ENCODE data around the gene CTDSP1. TPM values are rescaled to one million over a fixed set of nuclear protein-coding genes. Genes with fewer than 3 reads are reported as not detected.
A peak's percentile ranks its signal among the peaks of the same experiment; 100 is the strongest.

The CTDSP1 gene
- polyA plus RNA-seq, 6 donors from 2014 or later = 10.0 to 13.8 (median 11.9) TPM

DNA sequence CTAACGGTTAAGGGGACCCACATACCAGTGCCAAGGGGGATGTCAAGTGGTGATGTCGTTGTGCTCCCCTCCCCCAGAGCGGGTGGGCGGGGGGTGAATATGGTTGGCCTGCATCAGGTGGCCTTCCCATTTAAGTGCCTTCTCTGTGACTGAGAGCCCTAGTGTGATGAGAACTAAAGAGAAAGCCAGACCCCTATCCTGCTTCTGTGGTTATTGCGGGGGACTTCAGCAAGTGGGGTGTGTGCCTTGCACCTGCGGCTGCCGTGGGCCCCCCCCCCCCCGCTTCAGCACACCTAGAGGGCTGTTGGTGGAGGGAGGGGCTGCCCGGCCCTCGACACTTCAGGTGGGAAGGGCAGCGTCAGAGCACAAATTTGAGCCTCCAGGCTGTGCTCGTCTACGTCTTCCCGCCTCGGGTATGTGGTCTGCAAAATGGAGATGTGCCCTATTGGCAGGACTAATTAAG lies 6.1 kb downstream of the CTDSP1 start:
- Mint-ChIP-seq H3K9me3 (no peaks in the 10 kb centered on the region), H3K27ac (peak overlapping the region; percentile 62 to 97 (median 93))
- ATAC-seq (ENCODE audit: low read depth in 2 of 2) = peak; percentile 9 to 28

DNA sequence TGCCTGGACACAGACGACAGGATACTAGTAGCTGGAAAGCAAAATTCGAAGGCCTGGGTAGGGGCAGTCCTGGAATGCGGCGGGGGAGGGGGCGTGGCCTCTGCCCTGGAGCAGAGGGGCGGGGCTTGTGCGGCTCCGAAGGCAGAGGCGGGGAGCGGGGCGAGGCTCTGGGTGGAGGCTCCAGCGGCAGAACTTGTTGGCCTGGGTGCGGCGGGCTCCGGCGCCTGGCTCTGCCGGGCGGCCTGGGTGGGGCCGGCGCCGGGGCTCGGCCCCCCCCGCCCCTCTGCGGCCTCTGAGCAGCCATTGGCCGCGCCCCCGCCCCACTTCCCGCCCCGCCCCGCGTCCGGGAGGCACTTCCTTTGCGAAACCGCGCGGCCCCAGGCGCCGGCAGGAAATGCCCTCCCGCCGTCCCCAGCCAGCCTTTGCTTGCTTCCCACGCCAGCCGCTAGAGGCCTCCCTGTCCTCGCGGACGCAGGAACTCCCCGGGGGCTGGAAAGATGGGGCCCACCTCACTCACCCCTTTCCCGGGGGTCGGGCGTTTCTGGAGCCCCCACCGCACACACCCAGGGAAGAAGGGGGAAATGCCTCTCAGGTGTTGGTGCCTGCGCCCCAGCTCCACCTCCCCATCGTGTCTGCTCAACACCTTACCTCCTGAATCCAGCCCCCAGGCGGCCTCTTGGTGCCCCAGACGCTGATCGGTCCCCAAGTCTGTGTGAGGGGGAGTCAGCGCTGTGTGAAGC lies 6.7 kb downstream of the CTDSP1 start:
- ATAC-seq (ENCODE audit: low read depth in 2 of 2) = peak; percentile 83 to 84
- H3K4me1 Mint-ChIP-seq = peaks cover 44 to 60% (median 55%) of the 10 kb centered on the region in 3 donors

More for the DNA sequence above, 6.1 kb downstream of the CTDSP1 start:
- Mint-ChIP-seq H3K27me3 (no peaks in the 10 kb centered on the region), H3K4me3 (peak overlapping the region; percentile 86 to 92 (median 87)), H3K36me3 (no peaks in the 10 kb centered on the region), H3K4me1 (peaks cover 44 to 66% (median 58%) of the 10 kb centered on the region in 3 donors)
- DNase-seq = no peak

DNA sequence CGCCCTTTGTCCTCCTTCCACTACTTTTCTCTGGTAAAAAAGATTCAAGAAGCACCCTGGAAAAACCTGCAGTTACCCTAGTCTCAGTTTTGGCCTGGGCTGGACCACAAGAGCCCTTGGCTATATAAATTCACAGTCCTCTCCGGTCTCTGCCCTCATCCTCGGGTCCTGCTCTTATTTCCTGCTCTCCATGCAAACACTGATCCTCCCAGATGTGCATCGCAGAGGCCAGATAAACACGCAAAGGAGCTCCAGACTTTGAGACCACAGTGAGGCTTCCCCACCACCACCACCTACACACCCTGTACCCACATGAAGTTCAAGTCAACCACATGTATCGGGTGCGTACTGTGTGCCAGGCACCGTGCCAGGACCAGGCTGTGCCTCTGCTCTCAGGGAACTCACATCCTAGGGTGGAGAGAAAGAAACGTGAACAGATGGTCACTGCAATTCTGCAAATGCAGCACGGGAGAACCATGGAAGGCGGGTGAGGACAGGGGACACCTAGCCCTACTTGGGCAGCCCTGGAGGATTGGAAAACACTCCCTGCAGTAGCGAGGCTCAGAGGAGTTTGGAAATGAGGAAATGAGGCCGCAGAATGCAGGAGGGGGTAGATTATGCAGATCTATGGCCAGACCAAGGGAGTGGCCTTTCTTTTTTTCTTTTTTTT lies 7.4 kb downstream of the CTDSP1 start:
- no peaks in the 10 kb centered on the region for H3K27me3 Mint-ChIP-seq
- H3K4me3 Mint-ChIP-seq = peak overlapping the region; percentile 82 to 95 (median 87)
- no peak for ATAC-seq (ENCODE audit: low read depth in 2 of 2)

More for the DNA sequence above, 6.7 kb downstream of the CTDSP1 start:
- Mint-ChIP-seq H3K9me3 (no peaks in the 10 kb centered on the region), H3K4me3 (peak overlapping the region; percentile 86 to 95 (median 87)), H3K27ac (peak overlapping the region; percentile 89 to 97 (median 93)), H3K36me3 (no peaks in the 10 kb centered on the region), H3K27me3 (no peaks in the 10 kb centered on the region)
- DNase-seq = peak; percentile 88

DNA sequence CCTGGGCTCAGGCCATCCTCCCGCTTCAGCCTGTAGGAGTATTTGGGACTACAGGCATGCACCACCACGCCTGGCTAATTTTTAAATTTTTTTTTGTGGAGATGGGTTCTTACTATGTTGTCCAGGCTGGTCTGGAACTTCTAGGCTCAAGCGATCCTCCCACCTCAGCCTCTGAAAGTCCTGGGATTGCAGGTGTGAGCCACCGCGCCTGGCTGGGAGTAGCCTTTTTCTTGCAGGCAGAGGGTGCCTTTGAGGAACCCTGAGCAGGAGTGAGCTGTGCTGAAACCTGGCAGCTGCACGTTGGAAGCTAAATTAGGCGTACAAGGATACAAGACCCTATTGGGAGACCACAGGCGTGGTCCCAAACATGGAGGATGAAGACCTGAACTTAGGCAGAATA lies 8.0 kb downstream of the CTDSP1 start:
- DNase-seq (no peak), ATAC-seq (ENCODE audit: low read depth in 2 of 2) (no peak)
- Mint-ChIP-seq H3K4me3 (peak overlapping the region in 4 of 8 donors; percentile 86 to 95 (median 87)), H3K36me3 (no peaks in the 10 kb centered on the region), H3K9me3 (no peaks in the 10 kb centered on the region), H3K27ac (peak overlapping the region in 3 of 6 donors; percentile 65 to 91 (median 76)), H3K27me3 (no peaks in the 10 kb centered on the region), H3K4me1 (peaks cover 31 to 51% (median 48%) of the 10 kb centered on the region in 3 donors)

More for the DNA sequence above, 7.4 kb downstream of the CTDSP1 start:
- Mint-ChIP-seq H3K27ac (peak overlapping the region in 5 of 6 donors; percentile 71 to 97 (median 91)), H3K9me3 (no peaks in the 10 kb centered on the region), H3K36me3 (no peaks in the 10 kb centered on the region), H3K4me1 (peaks cover 37 to 53% (median 50%) of the 10 kb centered on the region in 3 donors)
- DNase-seq = no peak

DNA sequence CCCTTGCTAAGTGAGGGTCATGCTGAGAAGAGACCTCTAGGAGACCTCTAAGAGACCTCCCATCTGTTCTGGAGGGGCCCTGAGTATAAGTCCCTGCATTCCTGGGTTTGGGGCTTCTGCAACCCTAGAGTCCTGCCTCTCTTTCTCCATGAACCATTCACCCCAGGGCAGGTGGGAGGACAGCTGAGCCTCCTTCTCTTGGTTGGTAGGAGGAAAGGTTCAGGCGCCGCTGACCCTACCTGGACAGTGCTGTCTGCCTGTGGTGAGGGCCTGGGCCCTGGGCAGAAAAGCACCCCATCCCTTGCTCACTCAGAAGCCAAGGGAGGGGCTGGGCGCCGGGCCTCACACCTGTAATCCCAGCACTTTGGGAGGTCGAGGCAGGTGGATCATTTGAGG lies 18.7 kb downstream of the CTDSP1 start:
- ATAC-seq (ENCODE audit: low read depth in 2 of 2) = no peak

DNA sequence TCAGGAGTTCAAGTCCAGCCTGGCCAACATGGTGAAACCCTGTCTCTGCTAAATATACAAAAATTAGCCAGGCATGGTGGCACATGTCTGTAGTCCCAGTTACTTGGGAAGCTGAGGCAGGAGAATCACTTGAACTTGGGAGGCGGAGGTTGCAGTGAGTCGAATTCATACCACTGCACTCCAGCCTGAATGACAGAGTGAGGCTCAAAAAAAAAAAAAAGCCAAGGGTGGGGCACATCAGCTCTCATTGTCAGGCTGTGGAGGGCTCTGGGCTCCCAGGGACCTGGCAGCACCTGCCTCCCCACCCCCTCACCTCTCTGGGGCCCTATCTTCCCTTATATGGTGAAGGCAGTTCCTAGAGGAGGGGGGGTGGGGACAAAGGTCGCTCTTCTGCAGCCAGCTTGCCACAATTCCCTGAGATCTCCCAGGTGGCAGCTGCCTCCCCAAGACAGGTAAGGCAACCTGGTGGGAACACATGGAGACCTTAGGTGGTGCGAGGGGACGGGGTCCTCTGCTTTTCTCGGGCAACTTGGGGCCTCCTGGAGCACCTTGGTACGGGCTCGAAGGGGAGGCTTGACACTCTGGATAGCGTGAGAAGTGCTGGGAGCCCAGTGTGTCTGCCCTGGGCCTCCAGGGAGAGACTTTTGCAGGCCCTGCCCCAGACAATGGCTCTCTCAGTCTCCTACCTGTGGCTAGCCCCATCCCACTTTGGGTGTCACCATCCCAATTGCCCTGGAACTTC lies 19.2 kb downstream of the CTDSP1 start, which contains the start of gene VIL1:
VIL1 (plus strand) TSS at position 407 of the 742 bp plus-strand sequence. CDS start 4,656 bp downstream, outside the sequence.
- Mint-ChIP-seq H3K4me1 (peaks cover 0 to 5% (median 0%) of the 10 kb centered on the region in 3 donors), H3K36me3 (no peaks in the 10 kb centered on the region), H3K27ac (no peak within 1 kb of the TSS), H3K4me3 (no peak within 1 kb of the TSS), H3K27me3 (peaks cover 0 to 10% (median 0%) of the 10 kb centered on the region in 3 donors), H3K9me3 (no peaks in the 10 kb centered on the region)
- DNase-seq (no peak), ATAC-seq (ENCODE audit: low read depth in 2 of 2) (no peak)

More for the DNA sequence above, 18.7 kb downstream of the CTDSP1 start:
- DNase-seq = no peak
- Mint-ChIP-seq H3K9me3 (no peaks in the 10 kb centered on the region), H3K27ac (no peak overlapping the region), H3K4me3 (no peak overlapping the region), H3K27me3 (peaks cover 0 to 10% (median 0%) of the 10 kb centered on the region in 3 donors), H3K36me3 (no peaks in the 10 kb centered on the region), H3K4me1 (peaks cover 0 to 5% (median 0%) of the 10 kb centered on the region in 3 donors)

DNA sequence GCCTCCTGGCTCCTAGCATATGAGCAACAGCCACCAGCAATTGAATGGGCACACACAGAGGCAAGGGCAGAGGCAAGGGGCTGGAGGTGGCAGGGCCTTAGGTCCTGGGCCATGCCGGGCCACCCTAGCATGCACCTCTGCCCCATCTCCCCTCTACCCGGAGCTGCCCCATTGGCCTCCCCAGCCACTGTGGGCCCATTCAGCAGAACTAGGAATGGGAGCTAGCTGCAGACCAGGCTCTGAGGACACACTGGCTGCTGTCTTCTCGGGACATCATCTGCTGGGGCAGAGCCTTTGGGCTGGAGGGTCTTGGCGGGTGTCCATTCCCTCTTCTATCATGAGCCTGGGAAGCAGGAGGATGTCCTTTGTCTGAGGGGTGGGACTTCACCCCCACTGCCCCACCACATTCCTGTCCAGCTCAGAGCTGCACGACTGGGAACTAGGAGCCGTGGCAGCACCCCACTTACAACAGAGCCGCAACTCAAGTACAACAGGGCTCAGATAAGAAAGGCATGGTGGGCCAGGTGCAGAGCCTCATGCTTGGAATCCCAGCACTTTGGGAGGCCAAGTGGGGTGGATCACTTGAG lies 20.1 kb downstream of the CTDSP1 start:
- no peak overlapping the region for H3K4me3 Mint-ChIP-seq
- no peaks in the 10 kb centered on the region for H3K9me3 Mint-ChIP-seq
- ATAC-seq (ENCODE audit: low read depth in 2 of 2) (no peak), DNase-seq (no peak)
- H3K27ac Mint-ChIP-seq = no peak overlapping the region
- peaks cover 0 to 5% (median 0%) of the 10 kb centered on the region in 3 donors for H3K4me1 Mint-ChIP-seq
- no peaks in the 10 kb centered on the region for H3K36me3 Mint-ChIP-seq
- H3K27me3 Mint-ChIP-seq = peaks cover 0 to 10% (median 0%) of the 10 kb centered on the region in 3 donors

DNA sequence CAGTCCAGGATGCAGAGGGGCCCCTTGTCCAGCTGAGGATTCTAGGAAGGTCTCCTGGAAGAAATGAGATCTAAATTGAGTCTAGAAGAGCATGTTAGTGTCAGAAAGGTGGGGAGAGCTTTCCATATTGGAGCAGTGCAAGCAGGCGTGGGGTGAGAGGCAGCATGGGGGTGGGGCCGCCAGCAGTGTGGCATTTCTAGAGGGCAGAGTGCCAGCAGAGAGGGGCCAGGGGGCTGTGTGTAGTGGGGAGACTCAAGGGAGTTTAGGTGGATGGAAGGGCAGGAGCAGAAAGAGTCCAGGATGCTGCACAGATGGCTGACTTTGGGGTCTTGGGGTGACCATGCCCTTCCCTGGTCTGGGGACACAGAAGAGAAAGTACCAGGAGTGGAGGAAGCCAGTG lies 21.4 kb downstream of the CTDSP1 start:
- Mint-ChIP-seq H3K27ac (no peak overlapping the region), H3K36me3 (no peaks in the 10 kb centered on the region), H3K27me3 (peaks cover 0 to 10% (median 0%) of the 10 kb centered on the region in 3 donors), H3K9me3 (no peaks in the 10 kb centered on the region), H3K4me1 (peaks cover 0 to 5% (median 0%) of the 10 kb centered on the region in 3 donors), H3K4me3 (no peak overlapping the region)
- DNase-seq = no peak
- ATAC-seq (ENCODE audit: low read depth in 2 of 2) = no peak

DNA sequence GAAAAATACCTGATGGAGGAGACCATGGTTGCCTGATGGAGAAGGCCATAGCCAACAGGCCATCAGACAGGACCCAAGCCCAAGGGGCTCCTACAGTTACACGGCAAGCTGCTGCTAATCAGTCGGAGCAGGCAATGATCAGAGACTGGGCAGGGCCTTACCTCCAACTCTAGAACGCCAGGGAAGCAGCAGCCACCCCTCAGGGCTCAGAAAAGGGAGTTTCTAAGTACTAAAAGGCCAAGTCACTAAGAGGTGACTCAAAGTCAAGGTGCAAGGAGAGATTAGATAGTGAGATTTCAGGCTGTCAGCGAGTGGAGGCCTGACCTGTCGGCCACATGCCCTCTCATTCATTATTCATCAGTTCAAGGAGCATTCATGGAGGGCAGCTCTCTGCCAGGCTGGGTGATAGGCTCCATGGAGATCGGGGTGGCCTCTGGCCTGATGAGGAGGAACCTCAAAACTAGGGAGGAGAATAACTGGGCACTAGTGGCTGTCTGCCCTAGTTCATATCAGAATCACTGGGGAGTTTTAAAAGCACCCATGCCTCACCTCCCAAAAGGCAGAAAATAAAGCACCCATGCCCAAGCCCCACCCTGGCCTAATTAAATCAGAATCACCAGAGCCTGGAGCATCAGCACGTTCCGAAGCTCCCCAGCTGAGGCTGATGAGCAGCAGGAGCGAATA lies 22.9 kb downstream of the CTDSP1 start:
- no peak overlapping the region for H3K4me3 Mint-ChIP-seq
- no peaks in the 10 kb centered on the region for H3K9me3 Mint-ChIP-seq
- H3K27ac Mint-ChIP-seq = peak overlapping the region in 1 of 6 donors; percentile 62
- no peaks in the 10 kb centered on the region for H3K36me3 Mint-ChIP-seq
- peaks cover 0 to 5% (median 0%) of the 10 kb centered on the region in 3 donors for H3K4me1 Mint-ChIP-seq
- peaks cover 0 to 10% (median 0%) of the 10 kb centered on the region in 3 donors for H3K27me3 Mint-ChIP-seq
- DNase-seq = no peak
- no peak for ATAC-seq (ENCODE audit: low read depth in 2 of 2)

DNA sequence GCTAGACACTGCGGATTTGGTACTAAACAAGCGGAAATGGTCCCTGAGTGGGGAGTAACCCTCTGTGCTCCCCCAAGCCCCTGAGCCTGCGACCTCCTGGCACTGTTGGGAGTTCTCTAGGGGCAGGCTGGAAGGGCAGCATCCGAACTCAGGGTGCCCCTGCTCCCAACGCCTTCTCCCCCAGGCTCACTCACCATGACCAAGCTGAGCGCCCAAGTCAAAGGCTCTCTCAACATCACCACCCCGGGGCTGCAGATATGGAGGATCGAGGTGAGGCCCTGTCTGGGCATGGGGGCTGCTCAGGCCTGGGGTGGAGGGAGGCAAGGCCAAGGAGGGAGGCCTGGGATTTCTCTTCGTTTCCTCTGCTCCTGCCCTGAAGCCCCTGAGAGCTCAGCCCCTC lies 23.9 kb downstream of the CTDSP1 start:
- H3K4me3 Mint-ChIP-seq = no peak overlapping the region
- peaks cover 0 to 5% (median 0%) of the 10 kb centered on the region in 3 donors for H3K4me1 Mint-ChIP-seq
- H3K9me3 Mint-ChIP-seq = no peaks in the 10 kb centered on the region
- no peaks in the 10 kb centered on the region for H3K36me3 Mint-ChIP-seq
- peak overlapping the region in 1 of 6 donors; percentile 5 for H3K27ac Mint-ChIP-seq
- peaks cover 0 to 10% (median 0%) of the 10 kb centered on the region in 3 donors for H3K27me3 Mint-ChIP-seq
- DNase-seq (no peak), ATAC-seq (ENCODE audit: low read depth in 2 of 2) (no peak)

DNA sequence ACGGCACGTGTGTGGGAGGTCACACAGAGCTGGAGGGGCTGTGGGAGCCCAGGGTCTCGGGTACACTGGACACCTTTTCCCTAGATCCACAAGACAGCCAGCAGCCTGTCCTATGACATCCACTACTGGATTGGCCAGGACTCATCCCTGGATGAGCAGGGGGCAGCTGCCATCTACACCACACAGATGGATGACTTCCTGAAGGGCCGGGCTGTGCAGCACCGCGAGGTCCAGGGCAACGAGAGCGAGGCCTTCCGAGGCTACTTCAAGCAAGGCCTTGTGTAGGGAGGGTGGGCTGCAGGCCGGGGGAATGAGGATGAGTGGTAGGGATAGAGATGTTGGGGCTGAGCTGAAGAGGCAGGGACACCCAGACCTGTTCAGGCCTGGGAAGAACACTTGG lies 25.9 kb downstream of the CTDSP1 start:
- Mint-ChIP-seq H3K36me3 (no peaks in the 10 kb centered on the region), H3K4me3 (no peak overlapping the region), H3K9me3 (no peaks in the 10 kb centered on the region), H3K27ac (no peak overlapping the region), H3K27me3 (peaks cover 0 to 19% (median 7%) of the 10 kb centered on the region in 3 donors), H3K4me1 (peaks cover 0 to 5% (median 0%) of the 10 kb centered on the region in 3 donors)
- ATAC-seq (ENCODE audit: low read depth in 2 of 2) (no peak), DNase-seq (no peak)

DNA sequence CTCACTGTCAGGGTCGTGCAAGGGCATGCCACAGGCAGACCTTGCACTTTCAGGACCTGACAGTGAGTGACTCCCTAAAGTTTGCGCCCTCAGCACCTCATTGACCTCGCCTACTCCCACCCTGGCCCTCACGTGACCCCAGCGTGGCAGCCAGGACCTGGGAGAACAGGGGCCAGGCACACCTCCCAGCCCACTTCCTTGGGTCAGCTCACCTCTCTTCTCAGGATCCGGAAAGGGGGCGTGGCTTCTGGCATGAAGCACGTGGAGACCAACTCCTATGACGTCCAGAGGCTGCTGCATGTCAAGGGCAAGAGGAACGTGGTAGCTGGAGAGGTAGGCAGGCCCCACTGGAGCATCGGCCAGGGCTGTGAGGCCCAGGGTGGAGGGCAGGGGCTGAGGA lies 28.1 kb downstream of the CTDSP1 start:
- ATAC-seq (ENCODE audit: low read depth in 2 of 2) (no peak), DNase-seq (no peak)
- Mint-ChIP-seq H3K4me3 (no peak overlapping the region), H3K27ac (no peak overlapping the region), H3K4me1 (peaks cover 0 to 4% (median 0%) of the 10 kb centered on the region in 3 donors), H3K27me3 (peaks cover 0 to 18% (median 16%) of the 10 kb centered on the region in 3 donors), H3K36me3 (no peaks in the 10 kb centered on the region), H3K9me3 (no peaks in the 10 kb centered on the region)

Data from naive B cell (primary cell).